Pancreas (tissue), 10 donors: ENCODE measurements around the gene SLC9C1. TPM values are rescaled to one million over a fixed set of nuclear protein-coding genes. Genes with fewer than 3 reads are reported as not detected.

Experiments used
- ATAC-seq, 4 donors: fragments of 200-7000 bp; cut with Tn5 transposase; one replicate each; pipeline versions ENCODE4 v1.8.0 to v1.9.1; 2020; ENCODE audit warnings: mild to moderate bottlenecking in 4 of 4, moderate library complexity in 4 of 4
- DNase-seq, 6 donors: peaks; one replicate each; pipeline ENCODE4 v3.0.0-alpha.2; 2020
- FAIRE-seq: peaks from 2 replicates; lab custom pipeline; 2012; peaks lifted over from hg19 to GRCh38; lab: Jason Lieb, UNC
- H3K27ac ChIP-seq, 4 donors: fragments of 200-600 bp; sonication (generic); 1 replicate in 3 of 4; 2 replicates in 1 of 4; pipeline versions ENCODE4 v1.5.0 to v1.8.0; 2020
- H3K27me3 ChIP-seq, 4 donors: fragments of 200-600 bp; one replicate each; pipeline ENCODE4 v1.8.0; 2021
- H3K36me3 ChIP-seq, 3 donors: fragments of 200-600 bp; sonication (generic) in 1 of 3; one replicate each; pipeline versions ENCODE4 v1.5.0 to v1.8.0; 2020 to 2021
- H3K4me1 ChIP-seq, 3 donors: fragments of 200-600 bp; one replicate each; pipeline ENCODE4 v1.8.0; 2021
- H3K4me3 ChIP-seq, 4 donors: fragments of 200-600 bp; sonication (generic) in 2 of 4; one replicate each; pipeline versions ENCODE4 v1.5.0 to v1.8.0; 2020 to 2021
- H3K9me3 ChIP-seq, 4 donors: fragments of 200-600 bp; one replicate each; pipeline ENCODE4 v1.8.0; 2021
- CTCF ChIP-seq, 4 donors: fragments of 200-600 bp; sonication (generic) in 3 of 4; IDR thresholded peaks; one replicate each; pipeline versions ENCODE4 v1.5.0 to v1.8.0; 2021; ENCODE audit warnings: antibody characterized with exemption in 4 of 4
- WGBS, 2 donors: extraction: QIAGEN DNeasy Blood & Tissue Kit; methylation state at CpG; one replicate each; pipeline ENCODE4 v1.1.7; 2013; 5-methylcytosine and 5-hydroxymethylcytosine counted together
- intact Hi-C, 3 donors: fragments of 100-400 bp; cut with DNase I; formaldehyde crosslinking; loops; one replicate each; pipeline versions ENCODE4 v1.11.1 to v1.14.2; 2022
- polyA plus RNA-seq, 2 donors: library from polyadenylated mRNA; stranded (reverse); fragments of 200-250 nt; gene quantifications; one replicate each; pipeline ENCODE4 v1.2.3, GENCODE V29; 2013
- total RNA-seq, 6 donors: library from RNA; stranded (reverse); fragmentation: NEBNext Ultra II Directional in 4 of 6; extraction: Animal tissue kit (Norgen Biotek cat#: 25700) in 4 of 6; gene quantifications; one replicate each; pipeline versions ENCODE4 v1.2.1 to v1.2.4, GENCODE V29; 2021 to 2023
- donor health status: healthy with polysubstance abuse.
- donor health status: DM: no; HTN: no; CAD: no; lungs with moderate emphysema.
- donor health status: DM: no; HTN: no; CAD: no.
- donor health status: control.
- donor health status: control.
- donor health status: Bipolar disorder and iron deficiency.
- donor health status: DM: yes; HTN: yes; CAD: no.
- donor health status: DM: no; HTN: no; CAD: no.
- donor health status: DM: no; HTN: no; CAD: no.
- donor health status: DM: yes; HTN: yes; CAD: no.

Gene SLC9C1
- total and polyA plus RNA-seq, 8 donors, result 0.07 to 0.66 TPM; not detected in 6

GRCh38 chr3:112308151-112308911, 14.3 kb upstream of the SLC9C1 start:
- intact Hi-C loops, result no loop called here
- Histone ChIP-seq H3K9me3 (no peaks in the 10 kb centered on the region), H3K4me1 (no peaks in the 10 kb centered on the region), H3K27ac (no peak overlapping the region), H3K36me3 (no peaks in the 10 kb centered on the region), H3K4me3 (no peak overlapping the region), H3K27me3 (no peaks in the 10 kb centered on the region)
- 55 to 58% methylated on average over 7 of the region's 7 CpGs for WGBS, 2 donors
- no peak for TF ChIP-seq CTCF (IDR thresholded peaks at IDR 0.05)
- ATAC-seq (peak in 2 of 4 donors; percentile 41 to 43), FAIRE-seq (no peak), DNase-seq (no peak)

- whole genome bisulfite sequencing, 2 donors, result 82 to 84% methylated on average over 4 of the region's 4 CpGs
- intact Hi-C loops, result no loop called here
- peak in 2 of 4 donors; percentile 53 to 66 for ATAC-seq
- Histone ChIP-seq H3K27me3 (no peaks in the 10 kb centered on the region), H3K9me3 (no peaks in the 10 kb centered on the region), H3K4me1 (no peaks in the 10 kb centered on the region), H3K36me3 (no peaks in the 10 kb centered on the region), H3K27ac (no peak overlapping the region), H3K4me3 (no peak overlapping the region)
- FAIRE-seq, result no peak
- no peak for DNase-seq
- no peak for TF ChIP-seq CTCF (IDR thresholded peaks at IDR 0.05)
Observed at GRCh38 chr3:112307557-112307956, 13.5 kb upstream of the SLC9C1 start.

- H3K4me1 ChIP-seq, result no peaks in the 10 kb centered on the region
- H3K36me3 ChIP-seq, result no peaks in the 10 kb centered on the region
- H3K4me3 ChIP-seq, result no peak overlapping the region
- no peak for DNase-seq
- no peaks in the 10 kb centered on the region for H3K27me3 ChIP-seq
- no peaks in the 10 kb centered on the region for H3K9me3 ChIP-seq
- TF ChIP-seq CTCF (IDR thresholded peaks at IDR 0.05), result no peak
- FAIRE-seq, result no peak
- no peak overlapping the region for H3K27ac ChIP-seq
- no peak for ATAC-seq
- WGBS, 2 donors, result 92 to 97% methylated on average over 9 of the region's 9 CpGs
- intact Hi-C loops, result no loop called here
Observed at GRCh38 chr3:112306825-112307224, 12.8 kb upstream of the SLC9C1 start.

GRCh38 chr3:112304611-112305010, 10.6 kb upstream of the SLC9C1 start:
- H3K4me3 ChIP-seq, result no peak overlapping the region
- TF ChIP-seq CTCF (IDR thresholded peaks at IDR 0.05), result no peak
- H3K9me3 ChIP-seq, result no peaks in the 10 kb centered on the region
- H3K27me3 ChIP-seq, result no peaks in the 10 kb centered on the region
- H3K36me3 ChIP-seq, result no peaks in the 10 kb centered on the region
- 89% methylated on average over 2 of the region's 2 CpGs for WGBS, 2 donors
- no peak for DNase-seq
- intact Hi-C loops, result no loop called here
- no peak overlapping the region for H3K27ac ChIP-seq
- ATAC-seq, result peak in 1 of 4 donors; percentile 26
- H3K4me1 ChIP-seq, result no peaks in the 10 kb centered on the region
- no peak for FAIRE-seq

GRCh38 chr3:112303764-112304325, 9.8 kb upstream of the SLC9C1 start:
- H3K27ac ChIP-seq, result no peak overlapping the region
- H3K4me1 ChIP-seq, result no peaks in the 10 kb centered on the region
- H3K36me3 ChIP-seq, result no peaks in the 10 kb centered on the region
- peak overlapping the region in 2 of 4 donors; percentile 21 to 38 for H3K4me3 ChIP-seq
- H3K9me3 ChIP-seq, result no peaks in the 10 kb centered on the region
- 48 to 56% methylated on average over 11 of the region's 11 CpGs for WGBS, 2 donors
- no peaks in the 10 kb centered on the region for H3K27me3 ChIP-seq
- intact Hi-C loops, result no loop called here
- no peak for TF ChIP-seq CTCF (IDR thresholded peaks at IDR 0.05)
- no peak for DNase-seq
- ATAC-seq, result peak in 3 of 4 donors; percentile 21 to 53 (median 43)
- FAIRE-seq, result no peak
